A549 (cell line): ENCODE results near the gene PREX1. TPM values are rescaled to one million over a fixed set of nuclear protein-coding genes. Genes with fewer than 3 reads are reported as not detected.

Experiments used
- ATAC-seq, 2 experiments: fragments of 200-7000 bp in 1 of 2; fragments of >200 bp in 1 of 2; cut with Nextera tagmentation in 1 of 2; cut with Tn5 transposase in 1 of 2; 3 replicates each; pipeline versions ENCODE4 v1.8.0 to v1.9.1; 2018 to 2020; ENCODE audit warnings: mild to moderate bottlenecking in 1 of 2, moderate library complexity in 1 of 2
- CTCF ChIA-PET: fragments of 300-600 bp; sonication (Branson Sonifier 250); formaldehyde crosslinking; extraction: SDS; loops from one replicate; lab custom pipeline; 2021; ENCODE audit warnings: antibody characterized with exemption, inconsistent platforms; lab: Yijun Ruan, JAX
- POLR2A ChIA-PET: fragments of 350-600 bp; formaldehyde crosslinking; extraction: SDS; loops from one replicate; lab custom pipeline; 2021; ENCODE audit warnings: antibody characterized with exemption, inconsistent platforms; lab: Yijun Ruan, JAX
- DNase-seq, 2 experiments: peaks; one replicate each; pipeline versions ENCODE4 v3.0.0 to v3.0.0-alpha.2; 2011 to 2016; ENCODE audit warnings: low read depth in 1 of 2, low spot score in 1 of 2
- FAIRE-seq: peaks from 2 replicates; lab custom pipeline; 2011; peaks lifted over from hg19 to GRCh38; lab: Jason Lieb, UNC
- H3K27ac ChIP-seq, 2 experiments: fragments of >200 bp; sonication (Bioruptor Twin); formaldehyde crosslinking; 3 replicates each; pipeline ENCODE4 v1.5.1; 2016 to 2017
- H3K4me1 ChIP-seq: fragments of >200 bp; sonication (Bioruptor Twin); formaldehyde crosslinking; 3 replicates; pipeline ENCODE4 v1.6.1; 2016
- H3K4me2 ChIP-seq: fragments of >200 bp; sonication (Bioruptor Twin); formaldehyde crosslinking; 3 replicates; pipeline ENCODE4 v1.6.1; 2016
- H3K4me3 ChIP-seq: fragments of >200 bp; sonication (Bioruptor Twin); formaldehyde crosslinking; 3 replicates; pipeline ENCODE4 v1.5.1; 2016
- H3K9me3 ChIP-seq: fragments of >200 bp; sonication (Bioruptor Twin); formaldehyde crosslinking; 3 replicates; pipeline ENCODE4 v1.6.1; 2016
- BHLHE40 ChIP-seq: IDR thresholded peaks from 2 replicates; pipeline ENCODE4 v1.6.1; 2012; ENCODE audit warnings: low read depth, low read length, inconsistent platforms
- CBX8 ChIP-seq: fragments of 200-600 bp; sonication (generic); IDR thresholded peaks from 2 replicates; pipeline ENCODE4 v1.6.1; 2016
- CEBPB ChIP-seq, 2 experiments: fragments of >200 bp in 1 of 2; sonication (Bioruptor Twin) in 1 of 2; formaldehyde crosslinking in 1 of 2; IDR thresholded peaks; 2 replicates each; pipeline ENCODE4 v1.6.1; 2012 to 2016
- E2F6 ChIP-seq: IDR thresholded peaks from 2 replicates; pipeline ENCODE4 v1.6.1; 2012; ENCODE audit warnings: low read depth, borderline replicate concordance
- EHF ChIP-seq: fragments of 250-450 bp; sonication (Bioruptor Pico); IDR thresholded peaks from 2 replicates; pipeline ENCODE4 v1.5.0; 2020; ENCODE audit warnings: mild to moderate bottlenecking
- EP300 ChIP-seq, 2 experiments: fragments of >200 bp; sonication (Bioruptor Twin); formaldehyde crosslinking; IDR thresholded peaks; 2 replicates in 1 of 2; 3 replicates in 1 of 2; pipeline ENCODE4 v1.6.1; 2016 to 2017
- FOXS1 ChIP-seq: fragments of 250-450 bp; sonication (Bioruptor Pico); IDR thresholded peaks from 2 replicates; pipeline ENCODE4 v1.5.0; 2020; ENCODE audit warnings: mild to moderate bottlenecking, moderate library complexity
- GATA3 ChIP-seq: IDR thresholded peaks from 2 replicates; pipeline ENCODE4 v1.6.1; 2012; ENCODE audit warnings: borderline replicate concordance
- HDAC2 ChIP-seq: fragments of 200-600 bp; sonication (generic); IDR thresholded peaks from 2 replicates; pipeline ENCODE4 v1.6.1; 2016
- HOXA7 ChIP-seq: fragments of 250-450 bp; sonication (Bioruptor Pico); IDR thresholded peaks from 2 replicates; pipeline ENCODE4 v1.5.0; 2020; ENCODE audit warnings: mild to moderate bottlenecking, moderate library complexity
- HOXB13 ChIP-seq: fragments of 250-450 bp; sonication (Bioruptor Pico); IDR thresholded peaks from 2 replicates; pipeline ENCODE4 v1.5.0; 2020; ENCODE audit warnings: low read depth, mild to moderate bottlenecking, moderate library complexity
- JUN ChIP-seq, 2 experiments: fragments of >200 bp; sonication (Bioruptor Twin); formaldehyde crosslinking; IDR thresholded peaks; 2 replicates in 1 of 2; 3 replicates in 1 of 2; pipeline ENCODE4 v1.6.1; 2016 to 2017
- JUNB ChIP-seq: fragments of >200 bp; sonication (Bioruptor Twin); formaldehyde crosslinking; IDR thresholded peaks from 2 replicates; pipeline ENCODE4 v1.6.1; 2016
- KDM1A ChIP-seq: fragments of 200-600 bp; sonication (generic); IDR thresholded peaks from 2 replicates; pipeline ENCODE4 v1.6.1; 2016; ENCODE audit warnings: low read depth, mild to moderate bottlenecking
- NFE2L2 ChIP-seq: fragments of 150-350 bp; conservative IDR thresholded peaks from 2 replicates; pipeline ENCODE4 v1.6.1; 2014; ENCODE audit warnings: low read length
- NR3C1 ChIP-seq: fragments of >200 bp; sonication (Bioruptor Twin); formaldehyde crosslinking; IDR thresholded peaks from 3 replicates; pipeline ENCODE4 v1.6.1; 2017
- PHF8 ChIP-seq: fragments of 200-600 bp; sonication (generic); IDR thresholded peaks from 2 replicates; pipeline ENCODE4 v1.6.1; 2016; ENCODE audit warnings: low read depth, mild to moderate bottlenecking, antibody characterized with exemption, moderate library complexity, borderline replicate concordance
- POLR2A ChIP-seq: IDR thresholded peaks from 2 replicates; pipeline ENCODE4 v1.6.1; 2012; ENCODE audit warnings: mild to moderate bottlenecking, low read length
- POLR2AphosphoS2 ChIP-seq: conservative IDR thresholded peaks from 2 replicates; pipeline ENCODE4 v1.6.1; 2012; ENCODE audit warnings: low read length, improper control_type of control experiment, inconsistent platforms
- RARB ChIP-seq: fragments of 250-450 bp; sonication (Bioruptor Pico); IDR thresholded peaks from 2 replicates; pipeline ENCODE4 v1.8.0; 2021; ENCODE audit warnings: mild to moderate bottlenecking, moderate library complexity
- REST ChIP-seq: fragments of 200-600 bp; sonication (generic); IDR thresholded peaks from 2 replicates; pipeline ENCODE4 v1.6.1; 2016; ENCODE audit warnings: antibody characterized with exemption, mild to moderate bottlenecking, moderate library complexity
- SMC3 ChIP-seq: fragments of >200 bp; sonication (Bioruptor Twin); formaldehyde crosslinking; IDR thresholded peaks from 3 replicates; pipeline ENCODE4 v1.6.1; 2018; ENCODE audit warnings: inconsistent platforms
- SREBF2 ChIP-seq: fragments of 450-650 bp; IDR thresholded peaks from 2 replicates; pipeline ENCODE4 v1.6.1; 2014; ENCODE audit warnings: mild to moderate bottlenecking, moderate library complexity
- TFCP2L1 ChIP-seq: fragments of 250-450 bp; sonication (Bioruptor Pico); IDR thresholded peaks from 2 replicates; pipeline ENCODE4 v1.5.0; 2021; ENCODE audit warnings: mild to moderate bottlenecking
- ZNF302 ChIP-seq: fragments of 250-450 bp; sonication (Bioruptor Pico); IDR thresholded peaks from 2 replicates; pipeline ENCODE4 v1.9.0; 2021; ENCODE audit warnings: inconsistent platforms, mild to moderate bottlenecking, moderate library complexity
- WGBS: methylation state at CpG from one replicate; pipeline ENCODE4 v1.1.6; 2017; ENCODE audit errors: missing lambda C conversion rate; 5-methylcytosine and 5-hydroxymethylcytosine counted together
- polyA plus RNA-seq, 4 experiments: library from polyadenylated mRNA; depleted of rRNA in 3 of 4; stranded (reverse); fragments of >200 nt; fragmentation: RNase III in 1 of 4; extraction: RNeasy Plus Mini Kit Qiagen cat#74134 plus additional on column Dnase treatment in 1 of 4; gene quantifications; 2 replicates in 3 of 4; 3 replicates in 1 of 4; pipeline ENCODE4 v1.2.3, GENCODE V29; 2011 to 2017

PREX1 gene
- polyA plus RNA-seq, 2 of the 4 experiments (the other 2 are of a cell fraction): 3.6 to 4.2 TPM

GRCh38 chr20:48647858-48648257, 179.9 kb downstream of the PREX1 start:
- Histone ChIP-seq H3K4me3 (no peak overlapping the region), H3K9me3 (no peaks in the 10 kb centered on the region), H3K4me1 (no peaks in the 10 kb centered on the region), H3K27ac (no peak overlapping the region), H3K4me2 (no peak overlapping the region)
- ATAC-seq (no peak), FAIRE-seq (no peak), DNase-seq (no peak)
- TF ChIP-seq JUNB: no peak
- no peak for TF ChIP-seq KDM1A
- no peak for TF ChIP-seq FOXS1
- no peak for TF ChIP-seq POLR2AphosphoS2
- no peak for TF ChIP-seq GATA3
- no peak for TF ChIP-seq NFE2L2
- TF ChIP-seq EHF (CRISPR knock-in tag): no peak
- no peak for TF ChIP-seq SREBF2
- CTCF ChIA-PET: interaction anchor here (1.0 to 4.9 kb wide), 4 partner anchors 9 to 257 kb away, joined by 3 to 46 read pairs (median 10); no protein-coding TSS in a partner anchor
- 50% methylated on average over 5 of the region's 5 CpGs for WGBS
- POLR2A ChIA-PET: no interaction called here

GRCh38 chr20:48645666-48646065, 182.1 kb downstream of the PREX1 start:
- POLR2A ChIA-PET: no interaction called here
- no peaks in the 10 kb centered on the region for H3K4me1 ChIP-seq
- no peak for TF ChIP-seq SMC3
- no peak for TF ChIP-seq EP300 (IDR thresholded peaks at IDR 0.05)
- no peak for TF ChIP-seq PHF8
- no peak for TF ChIP-seq ZNF302
- no peak for TF ChIP-seq EHF (CRISPR knock-in tag)
- no peak for TF ChIP-seq REST
- TF ChIP-seq, all 56 proteins: peak for 0
- no peaks in the 10 kb centered on the region for H3K9me3 ChIP-seq
- H3K27ac ChIP-seq: no peak overlapping the region
- CTCF ChIA-PET: interaction anchor here (1.6 to 4.9 kb wide), 3 partner anchors 12 to 259 kb away, joined by 9 to 46 read pairs (median 11); no protein-coding TSS in a partner anchor
- WGBS: 91% methylated on average over 13 of the region's 13 CpGs
- ATAC-seq (no peak), DNase-seq (no peak), FAIRE-seq (no peak)
- H3K4me2 ChIP-seq: no peak overlapping the region
- H3K4me3 ChIP-seq: no peak overlapping the region

GRCh38 chr20:48644286-48644828, 183.4 kb downstream of the PREX1 start:
- 83% methylated on average over 15 of the region's 15 CpGs for WGBS
- ChIA-PET CTCF (interaction anchor here (0.6 to 2.9 kb wide), 3 partner anchors 13 to 1107 kb away, joined by 3 to 24 read pairs (median 3); no protein-coding TSS in a partner anchor), POLR2A (no interaction called here)
- ATAC-seq (no peak), DNase-seq (no peak), FAIRE-seq (no peak)
- no peak overlapping the region for H3K4me3 ChIP-seq
- H3K4me1 ChIP-seq: no peaks in the 10 kb centered on the region
- no peaks in the 10 kb centered on the region for H3K9me3 ChIP-seq
- no peak overlapping the region for H3K27ac ChIP-seq
- no peak overlapping the region for H3K4me2 ChIP-seq
- TF ChIP-seq HDAC2 (no peak), NR3C1 (no peak), SREBF2 (no peak), E2F6 (no peak), TFCP2L1 (CRISPR knock-in tag) (no peak), RARB (CRISPR knock-in tag) (no peak), HOXA7 (CRISPR knock-in tag) (no peak), BHLHE40 (no peak), CEBPB (IDR thresholded peaks at IDR 0.05) (no peak), HOXB13 (CRISPR knock-in tag) (no peak), POLR2AphosphoS2 (no peak), JUN (IDR thresholded peaks at IDR 0.05) (no peak), CBX8 (no peak), POLR2A (no peak)
